NCI-H1436 (cell line): Measurements from ENCODE around the gene COL6A2.
"Not testable (repeated sequence)": the region's sequence is repeated elsewhere in the genome, so short reads cannot be mapped to it uniquely, and the experiment has no call there.

Experiments used
- DNase-seq: peaks from one replicate; lab custom pipeline; 2025; lab: John Stamatoyannopoulos, UW

Gene COL6A2

DNA sequence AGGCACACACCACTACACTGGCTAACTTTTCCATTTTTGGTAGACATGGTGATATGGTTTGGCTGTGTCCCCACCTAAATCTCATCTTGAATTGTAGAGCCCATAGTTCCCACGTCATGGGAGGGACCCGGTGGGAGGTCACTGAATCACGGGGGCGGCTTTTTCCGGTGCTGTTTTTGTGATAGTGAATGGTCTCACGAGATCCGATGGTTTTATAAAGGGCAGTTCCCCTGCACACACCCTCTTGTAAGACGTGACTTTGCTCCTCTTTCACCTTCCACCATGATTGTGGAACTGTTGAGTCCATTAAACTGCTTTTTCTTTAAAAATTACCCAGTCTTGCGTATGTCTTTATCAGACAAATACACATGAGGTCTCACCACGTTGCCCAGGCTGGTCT, 58.8 kb downstream of the COL6A2 start:
- no peak for DNase-seq

DNA sequence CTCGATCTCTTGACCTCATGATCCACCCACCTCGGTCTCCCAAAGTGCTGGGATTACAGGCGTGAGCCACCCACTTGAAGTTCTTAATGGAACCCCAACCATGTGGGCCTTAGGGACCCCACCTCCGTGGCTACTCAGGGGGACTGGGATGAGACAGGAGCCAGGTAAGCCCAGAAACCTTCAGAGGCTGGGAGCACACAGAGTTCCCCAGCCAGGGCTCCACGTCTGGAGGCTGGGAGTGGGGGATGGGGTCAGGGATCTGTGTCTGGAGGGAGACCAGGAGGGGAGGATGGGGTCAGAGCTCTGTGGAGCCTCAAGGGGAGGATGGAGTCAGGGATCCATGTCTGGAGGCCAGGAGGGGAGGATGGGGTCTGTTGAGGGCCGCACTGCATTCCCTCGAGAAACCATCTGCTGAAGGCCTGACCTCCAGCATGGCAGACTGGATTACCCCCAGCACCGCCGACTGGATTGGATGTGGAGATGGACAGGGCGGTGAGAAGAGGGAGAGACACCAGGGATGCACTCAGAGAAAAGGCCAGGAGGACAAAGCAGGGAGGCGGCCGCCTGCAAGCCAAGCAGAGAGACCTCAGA, 59.6 kb downstream of the COL6A2 start:
- DNase-seq = no peak

DNA sequence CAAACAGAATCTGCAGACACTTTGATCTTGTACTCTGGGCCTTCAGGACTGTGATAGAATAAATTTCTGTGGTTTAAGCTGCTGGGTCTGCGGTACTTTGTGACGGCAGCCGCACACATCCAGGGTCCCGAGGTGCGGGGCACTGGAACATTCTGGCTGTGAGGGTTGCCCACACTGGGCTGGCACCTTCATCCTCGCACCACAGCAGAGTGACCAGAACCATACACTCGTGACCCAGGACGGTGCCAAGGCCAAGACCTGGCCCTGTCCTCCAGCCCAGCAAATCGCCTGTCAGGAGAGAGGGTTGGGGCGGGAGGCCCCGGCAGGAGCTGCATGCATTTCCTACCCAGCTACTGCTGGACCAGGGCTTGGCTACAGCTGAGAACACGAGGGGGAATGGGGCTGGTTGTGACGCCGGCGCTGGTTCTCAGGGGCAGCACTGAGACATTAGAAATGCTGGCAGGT, 60.1 kb downstream of the COL6A2 start:
- DNase-seq = no peak

DNA sequence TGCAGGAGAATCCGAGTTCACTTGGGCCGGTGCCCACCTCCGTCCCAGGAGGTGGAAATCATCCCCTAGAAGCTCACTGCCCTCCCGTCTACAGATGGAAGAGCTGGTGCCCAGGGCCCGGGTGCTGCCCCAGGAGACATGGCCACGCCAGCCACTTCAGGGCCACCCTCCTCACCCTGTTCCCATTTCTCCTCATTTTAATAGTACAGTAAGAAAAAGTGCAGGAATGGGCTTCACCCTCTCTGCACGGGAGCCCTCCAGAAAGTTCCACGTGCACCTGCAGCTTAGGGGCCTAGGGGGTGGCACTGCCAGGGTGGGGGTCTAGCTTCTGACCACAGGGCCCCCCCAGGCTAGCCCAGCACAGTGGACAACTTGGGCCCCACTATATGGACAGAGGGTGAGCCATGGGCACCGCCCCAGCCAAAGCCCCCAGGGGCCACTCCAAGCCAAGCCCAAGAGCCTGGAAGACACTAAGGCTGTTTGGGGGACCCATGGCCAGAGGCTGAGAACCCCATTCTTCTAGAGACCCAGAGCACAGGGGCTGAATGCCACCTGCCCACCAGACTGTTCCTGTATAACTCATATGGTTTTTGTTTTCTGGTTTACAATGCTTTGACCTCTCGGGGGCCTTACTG, 60.9 kb downstream of the COL6A2 start:
- DNase-seq = no peak

DNA sequence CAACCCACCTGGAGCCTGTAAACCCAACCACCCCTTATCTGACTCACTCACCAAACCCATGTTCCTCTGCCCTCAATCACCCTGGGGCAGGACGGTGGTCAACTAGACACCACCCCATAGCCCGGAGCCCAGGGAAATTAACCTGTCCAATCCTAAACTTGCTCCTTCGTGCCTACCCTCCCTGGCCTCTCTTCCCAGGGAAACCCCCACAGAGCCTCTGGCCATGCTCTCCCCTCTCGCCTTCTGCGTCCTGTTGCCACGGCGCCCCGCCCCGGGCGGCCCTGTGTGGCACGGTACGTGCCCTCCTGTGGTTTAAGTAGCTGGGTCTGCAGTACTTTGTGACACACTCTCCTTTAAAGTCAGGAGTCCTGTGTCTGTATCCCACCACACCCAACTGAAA, 61.5 kb downstream of the COL6A2 start:
- no peak for DNase-seq

DNA sequence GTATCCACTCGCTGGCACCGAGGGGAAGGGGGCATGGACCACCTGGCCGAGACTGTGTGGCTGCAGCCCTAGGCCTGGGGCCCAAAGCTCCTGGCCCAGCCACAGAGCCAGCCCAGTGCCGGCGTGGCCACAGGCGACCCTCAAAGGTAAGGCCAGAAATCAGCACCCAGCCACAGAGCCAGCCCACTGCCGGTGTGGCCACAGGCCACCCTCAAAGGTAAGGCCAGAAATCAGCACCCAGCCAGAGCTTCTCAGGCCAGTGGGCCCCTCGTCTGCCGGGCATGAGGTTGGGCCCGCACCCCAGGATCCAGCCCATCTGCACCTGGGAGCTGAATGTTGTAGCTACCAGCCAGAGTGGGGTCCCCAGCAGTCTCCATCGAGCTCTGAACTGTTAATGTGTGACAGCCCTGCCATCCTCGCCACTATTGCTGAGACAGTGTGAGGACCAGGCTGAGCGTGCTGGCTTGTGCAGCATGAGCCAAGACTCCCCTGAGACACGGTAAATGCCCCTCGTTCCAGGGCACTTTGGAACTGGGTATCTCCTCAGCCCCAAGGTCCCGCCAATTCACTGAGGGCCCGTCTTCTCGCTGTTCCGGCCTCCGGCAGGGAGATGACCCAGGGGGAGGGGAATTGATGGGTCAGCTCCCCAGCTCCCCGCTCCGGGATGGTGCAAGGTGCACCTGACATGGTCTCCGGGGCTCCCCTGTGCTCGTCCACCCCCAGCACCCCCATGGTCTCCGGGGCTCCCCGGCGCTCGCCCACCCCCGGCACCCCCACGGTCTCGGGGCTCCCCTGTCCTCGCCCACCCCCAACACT, 62.1 kb downstream of the COL6A2 start:
- DNase-seq = no peak

DNA sequence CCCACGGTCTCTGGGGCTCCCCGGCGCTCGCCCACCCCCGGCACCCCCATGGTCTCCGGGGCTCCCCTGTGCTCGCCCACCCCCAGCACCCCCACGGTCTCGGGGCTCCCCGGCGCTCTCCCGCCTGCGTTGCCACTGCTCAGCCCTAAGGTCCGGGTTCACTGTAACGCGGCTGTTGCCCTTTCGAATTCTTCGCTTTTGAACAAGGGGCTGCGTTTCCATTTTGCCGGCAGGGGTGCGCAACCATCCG, 62.7 kb downstream of the COL6A2 start:
- DNase-seq = no peak

DNA sequence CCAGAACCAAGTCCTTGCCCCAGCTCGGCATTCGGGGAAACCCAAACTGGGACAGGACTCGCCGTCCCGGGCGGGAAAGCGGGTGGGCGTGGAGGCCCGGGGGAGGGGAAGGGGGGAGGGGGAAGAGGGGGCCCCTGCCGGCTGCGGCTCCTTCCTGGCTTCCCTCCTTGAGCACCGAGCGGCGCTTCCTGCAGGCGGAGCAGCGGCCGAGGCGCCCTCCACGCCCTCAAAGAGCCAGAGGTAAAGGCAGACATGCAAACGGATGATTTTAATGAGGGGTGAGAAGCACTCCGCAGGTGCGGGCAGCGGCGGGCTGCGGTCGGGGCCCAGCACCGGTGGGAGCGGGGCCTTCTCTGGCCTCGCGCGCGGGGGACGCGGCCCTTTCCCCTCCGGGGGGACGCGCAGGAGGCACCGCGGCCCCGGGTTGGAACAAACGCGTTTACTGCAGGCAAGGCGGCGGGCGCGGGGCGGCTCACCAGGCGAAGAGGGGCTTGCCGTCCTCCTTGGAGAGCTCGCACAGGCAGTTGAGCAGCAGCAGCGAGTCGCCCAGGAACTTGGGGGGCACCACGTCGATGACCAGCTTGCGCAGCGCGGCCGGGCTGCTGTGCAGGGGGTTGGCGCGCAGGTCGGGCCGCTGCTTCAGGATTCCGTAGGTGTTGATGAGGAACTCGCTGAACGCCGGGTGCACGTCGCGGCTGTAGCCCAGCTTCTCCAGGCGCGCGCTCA, 63.2 kb downstream of the COL6A2 start:
- DNase-seq = no peak

DNA sequence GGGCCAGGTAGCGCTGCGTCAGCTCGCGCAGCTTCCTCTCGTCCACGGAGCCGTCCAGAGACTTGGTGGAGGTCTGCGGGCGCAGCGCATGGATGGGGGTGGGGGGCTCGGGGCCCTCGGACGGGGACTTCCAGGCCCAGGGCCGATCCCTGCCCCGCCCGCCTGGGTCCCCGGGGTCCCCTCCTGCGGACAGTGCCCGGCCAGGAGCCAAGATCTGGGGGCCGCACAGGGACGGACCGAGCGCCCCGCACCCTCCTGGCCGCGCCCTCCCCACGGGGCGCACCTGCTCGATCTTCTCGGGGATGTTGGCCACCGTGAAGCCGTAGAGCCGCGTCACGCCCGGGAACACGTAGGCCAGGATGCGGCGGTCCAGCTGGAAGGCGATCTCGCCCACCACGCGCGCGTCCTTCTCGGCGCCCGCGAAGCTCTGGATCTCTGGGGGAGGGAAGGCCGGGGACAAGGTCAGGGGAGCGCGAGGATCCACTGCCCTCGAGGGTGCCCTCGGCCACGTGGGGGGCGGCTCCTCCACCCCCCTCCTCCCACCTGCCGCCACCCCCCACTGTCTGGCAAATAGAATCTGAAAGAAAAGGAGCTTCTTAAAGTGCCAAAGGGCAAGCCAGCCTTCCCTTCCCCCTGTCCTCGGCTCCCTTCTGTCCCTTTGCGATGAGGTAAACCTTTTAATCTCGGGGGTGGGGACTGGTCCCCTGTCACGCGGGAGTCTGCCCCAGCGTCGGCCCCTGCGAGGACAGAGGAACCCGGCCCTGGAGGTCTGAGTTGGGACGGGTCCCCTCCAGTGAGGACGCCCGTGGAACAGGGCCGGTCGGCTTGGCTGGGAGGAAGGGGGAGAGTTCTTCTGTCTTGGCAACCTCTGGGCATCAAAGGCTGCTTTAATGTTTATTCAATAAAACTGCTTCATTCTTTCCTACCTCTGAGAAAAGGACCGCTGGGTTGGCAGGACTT, 64.0 kb downstream of the COL6A2 start:
- DNase-seq = no peak

DNA sequence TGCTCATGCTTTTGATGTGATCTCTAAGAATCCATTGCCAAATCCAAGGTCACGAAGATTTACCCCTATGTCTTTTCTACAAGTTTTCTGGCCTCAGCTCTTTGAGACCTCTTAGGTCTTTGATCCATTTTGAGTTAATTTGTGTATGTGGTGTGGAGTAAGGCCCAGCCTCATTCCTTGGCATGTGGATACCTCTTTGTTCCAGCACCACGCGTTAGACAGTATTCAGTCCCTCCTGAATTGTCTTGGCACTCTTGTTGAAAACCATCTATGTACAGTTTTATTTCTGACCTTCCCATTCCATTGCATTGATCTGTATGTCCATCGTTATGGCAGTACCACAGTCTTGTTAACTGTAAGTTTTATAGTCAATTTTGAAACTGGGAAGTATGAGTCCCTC, 65.5 kb downstream of the COL6A2 start:
- DNase-seq = no peak

DNA sequence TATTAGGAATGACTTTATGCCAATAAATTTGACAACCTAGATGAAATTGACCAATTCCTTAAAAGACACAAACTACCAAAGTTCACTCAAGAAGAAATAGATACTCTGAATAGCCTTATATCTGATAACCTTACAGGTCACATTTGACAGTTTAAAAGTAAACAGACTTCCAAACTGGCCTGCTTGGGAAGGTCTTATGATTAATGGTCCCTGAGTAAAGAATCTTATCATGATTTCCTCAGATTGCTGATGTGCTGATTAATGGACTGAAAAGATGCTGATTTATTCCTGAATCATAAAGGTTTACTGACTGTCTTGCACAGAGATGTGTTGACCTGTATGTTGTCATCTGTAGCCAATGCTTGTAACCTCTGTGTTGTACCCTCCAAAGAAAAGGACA, 67.2 kb downstream of the COL6A2 start:
- DNase-seq = no peak

DNA sequence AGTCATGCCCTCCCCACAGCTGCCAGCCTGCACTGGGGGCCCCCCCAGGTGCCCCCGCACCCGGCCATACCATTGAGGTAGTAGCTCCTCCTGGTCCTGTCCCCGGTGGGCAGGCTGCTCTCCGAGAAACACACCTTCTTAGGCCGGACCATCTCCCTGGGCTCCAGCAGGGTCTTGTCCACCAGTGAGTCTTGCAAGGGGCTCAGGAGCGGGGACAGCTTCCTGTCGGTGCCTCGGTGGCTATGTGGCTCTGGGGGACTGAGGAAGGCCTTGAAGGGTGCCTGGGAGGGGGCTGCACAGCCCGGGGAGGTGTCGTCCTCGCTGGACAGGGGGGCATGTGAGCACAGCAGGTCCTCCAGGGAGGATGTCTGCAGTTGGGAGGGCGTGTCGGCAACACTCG, 70.3 kb downstream of the COL6A2 start:
- no peak for DNase-seq

DNA sequence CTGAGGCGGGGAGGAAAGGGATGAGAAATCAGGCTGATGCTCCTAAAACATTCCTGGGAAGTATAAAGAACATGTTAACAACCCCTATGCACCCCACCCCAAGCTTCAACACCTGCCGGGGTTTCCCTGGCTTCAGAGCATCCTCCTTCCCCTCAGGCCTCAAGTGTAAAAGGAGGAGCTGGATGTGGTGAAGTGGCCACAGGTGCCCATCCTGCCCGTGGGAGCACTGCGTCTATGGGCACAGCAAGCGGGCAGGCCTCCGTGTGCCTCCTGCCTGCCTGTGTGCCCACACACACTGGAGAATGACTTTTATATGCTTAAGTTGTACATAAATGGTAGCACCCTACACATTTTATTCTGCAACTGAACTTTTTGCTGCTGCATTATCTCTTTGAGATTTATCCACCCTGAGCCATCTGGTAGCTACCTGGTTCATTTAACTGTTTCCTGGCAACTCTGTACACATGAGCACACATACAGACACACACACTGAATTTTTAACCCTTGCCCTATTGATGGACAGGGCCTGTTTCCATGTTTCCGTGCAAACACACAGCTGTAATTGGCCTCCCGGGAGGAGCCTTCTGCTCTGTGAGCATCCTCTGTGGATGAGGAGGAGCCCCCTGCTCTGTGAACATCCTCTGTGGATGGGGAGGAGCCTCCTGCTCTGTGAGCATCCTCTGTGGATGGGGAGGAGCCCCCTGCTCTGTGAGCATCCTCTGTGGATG, 70.9 kb downstream of the COL6A2 start:
- DNase-seq = no peak

DNA sequence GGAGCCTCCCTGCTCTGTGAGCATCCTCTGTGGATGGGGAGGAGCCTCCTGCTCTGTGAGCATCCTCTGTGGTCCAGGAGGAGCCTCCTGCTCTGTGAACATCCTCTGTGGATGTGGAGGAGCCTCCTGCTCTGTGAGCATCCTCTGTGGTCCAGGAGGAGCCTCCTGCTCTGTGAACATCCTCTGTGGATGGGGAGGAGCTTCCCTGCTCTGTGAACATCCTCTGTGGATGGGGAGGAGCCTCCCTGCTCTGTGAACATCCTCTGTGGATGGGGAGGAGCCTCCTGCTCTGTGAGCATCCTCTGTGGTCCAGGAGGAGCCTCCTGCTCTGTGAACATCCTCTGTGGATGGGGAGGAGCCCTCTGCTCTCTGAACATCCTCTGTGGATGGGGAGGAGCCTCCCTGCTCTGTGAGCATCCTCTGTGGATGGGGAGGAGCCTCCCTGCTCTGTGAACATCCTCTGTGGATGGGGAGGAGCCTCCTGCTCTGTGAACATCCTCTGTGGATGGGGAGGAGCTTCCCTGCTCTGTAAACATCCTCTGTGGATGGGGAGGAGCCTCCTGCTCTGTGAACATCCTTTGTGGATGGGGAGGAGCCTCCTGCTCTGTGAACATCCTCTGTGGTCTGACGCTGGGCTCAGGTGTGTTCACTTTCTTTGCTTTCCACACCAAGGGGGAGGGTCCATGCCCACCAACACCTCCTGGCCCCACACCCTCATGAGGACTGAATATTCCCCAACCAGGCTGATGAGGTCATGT, 72.7 kb downstream of the COL6A2 start:
- DNase-seq = not testable (repeated sequence)

DNA sequence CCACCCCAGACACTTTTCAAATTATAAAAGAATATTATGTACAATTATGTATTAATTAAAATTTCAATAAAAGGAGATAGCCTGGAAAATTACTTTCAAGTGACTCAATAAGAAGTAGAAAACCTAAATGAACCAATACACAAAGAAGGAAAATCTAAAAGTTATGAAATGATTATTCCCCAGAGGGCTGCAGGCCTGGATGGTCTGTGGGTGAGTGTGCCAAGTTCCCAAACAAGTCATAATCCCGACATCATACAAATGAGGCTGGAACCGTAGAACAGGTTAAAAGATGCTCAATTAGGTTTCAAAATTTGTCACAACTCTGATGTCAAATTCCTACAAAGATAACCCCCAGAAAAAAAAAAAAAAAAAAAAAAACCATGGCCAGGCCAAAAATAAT, 73.7 kb downstream of the COL6A2 start:
- no peak for DNase-seq

DNA sequence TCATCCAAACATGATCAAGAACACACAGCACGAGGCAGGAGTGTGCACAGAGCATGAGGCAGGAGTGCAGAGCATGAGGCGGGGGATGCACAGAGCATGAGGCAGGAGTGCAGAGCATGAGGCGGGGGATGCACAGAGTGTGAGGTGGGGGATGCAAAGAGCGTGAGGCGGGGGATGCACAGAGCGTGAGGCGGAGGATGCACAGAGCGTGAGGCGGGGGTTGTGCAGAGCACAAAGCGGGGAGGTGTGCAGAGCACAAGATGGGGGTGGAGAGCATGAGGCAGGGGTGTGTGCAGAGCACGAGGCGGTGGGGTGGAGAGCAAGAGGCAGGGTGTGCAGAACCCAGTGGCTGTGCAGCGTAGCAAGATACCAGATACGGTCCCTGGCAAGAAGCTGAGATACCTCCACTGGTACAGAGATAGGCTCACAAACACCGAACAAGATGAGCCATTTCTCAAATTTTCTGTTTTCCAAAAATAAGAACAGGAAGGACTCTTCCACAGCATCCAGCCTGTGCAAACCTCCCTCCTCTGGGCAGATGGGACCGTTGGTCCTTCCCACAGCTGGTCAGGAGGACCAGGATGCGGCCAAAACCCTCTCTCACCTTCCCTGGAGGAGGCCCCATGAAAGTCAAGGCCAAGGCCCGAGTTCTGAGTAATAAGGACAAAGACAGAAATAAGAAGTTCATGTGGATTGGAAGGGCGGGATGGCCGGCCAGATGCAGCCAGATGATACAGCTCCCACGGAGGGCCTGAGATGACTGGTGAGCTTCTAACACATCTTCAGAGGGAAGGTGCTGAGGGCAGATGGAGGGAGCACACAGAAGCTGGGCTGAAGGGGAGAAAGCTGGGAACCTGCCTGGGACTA, 74.3 kb downstream of the COL6A2 start:
- no peak for DNase-seq

DNA sequence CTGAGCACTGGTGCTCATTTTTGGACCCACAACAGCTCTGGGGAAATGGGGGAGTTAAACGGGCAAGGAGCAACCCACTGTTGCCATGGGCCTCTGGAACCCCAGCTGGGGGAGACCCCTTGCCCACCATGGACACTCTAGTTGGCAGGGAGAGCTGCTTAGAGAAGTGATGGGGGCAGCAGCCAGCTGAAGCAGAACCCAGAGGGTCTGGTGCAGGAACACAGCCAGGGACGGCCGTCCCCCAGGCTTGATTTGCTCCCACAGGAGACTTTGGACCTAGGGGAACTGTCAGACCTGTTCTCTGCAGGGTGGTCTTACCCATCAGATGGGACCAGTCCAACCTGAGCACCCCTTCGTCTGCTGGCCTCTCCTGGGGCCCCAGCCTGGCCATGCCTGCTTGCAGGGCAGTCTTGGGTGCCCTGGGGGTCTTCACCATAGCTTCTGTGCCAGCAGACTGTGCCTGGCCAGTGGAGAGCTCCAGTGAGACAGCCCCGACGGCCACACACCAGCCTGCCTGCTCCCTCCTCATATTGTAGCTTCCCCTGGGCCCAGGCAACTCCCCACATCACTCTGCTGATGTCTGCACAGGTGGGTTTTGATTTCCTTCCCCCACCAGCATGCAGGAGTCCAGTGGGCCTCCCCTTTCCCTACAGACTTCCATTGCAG, 75.1 kb downstream of the COL6A2 start:
- no peak for DNase-seq

DNA sequence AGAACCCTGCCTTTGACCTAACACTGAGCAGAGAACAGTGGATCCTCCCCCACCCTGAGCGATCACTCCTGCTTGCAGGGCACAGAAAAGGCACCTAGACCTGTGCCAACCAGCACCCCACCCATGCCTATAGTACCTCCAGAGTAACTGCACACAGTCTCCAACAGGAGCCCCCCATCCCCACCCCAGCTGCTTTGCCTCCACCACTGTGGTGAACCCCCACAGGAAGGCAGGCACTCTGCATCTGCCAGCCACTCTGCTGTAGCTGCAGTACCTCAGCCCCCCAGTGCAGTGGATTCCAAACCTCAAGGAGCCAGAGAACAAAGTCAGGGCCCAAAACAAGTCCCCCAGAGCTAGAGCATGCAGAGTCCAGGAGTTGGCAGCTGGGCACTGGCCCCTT, 75.7 kb downstream of the COL6A2 start:
- DNase-seq = no peak
